HG03066 (cell line): ENCODE measurements around the gene PPP1R1C.
A peak's percentile ranks its signal among the peaks of the same experiment; 100 is the strongest.

ENCODE experiments used
- ATAC-seq: cut with Tn5 transposase; IDR thresholded peaks from one replicate; pipeline ENCODE4 v1.9.1; 2021; ENCODE audit warnings: low read depth; ENCODE audit not compliant: unreplicated experiment

The PPP1R1C gene

GRCh38 chr2:182057002-182057401 is 71.3 kb downstream of the PPP1R1C start:
- no peak for ATAC-seq

- no peak for ATAC-seq
Measured at GRCh38 chr2:182058056-182058455, 72.4 kb downstream of the PPP1R1C start.

GRCh38 chr2:182061739-182062138 is 76.1 kb downstream of the PPP1R1C start:
- no peak for ATAC-seq

DNA sequence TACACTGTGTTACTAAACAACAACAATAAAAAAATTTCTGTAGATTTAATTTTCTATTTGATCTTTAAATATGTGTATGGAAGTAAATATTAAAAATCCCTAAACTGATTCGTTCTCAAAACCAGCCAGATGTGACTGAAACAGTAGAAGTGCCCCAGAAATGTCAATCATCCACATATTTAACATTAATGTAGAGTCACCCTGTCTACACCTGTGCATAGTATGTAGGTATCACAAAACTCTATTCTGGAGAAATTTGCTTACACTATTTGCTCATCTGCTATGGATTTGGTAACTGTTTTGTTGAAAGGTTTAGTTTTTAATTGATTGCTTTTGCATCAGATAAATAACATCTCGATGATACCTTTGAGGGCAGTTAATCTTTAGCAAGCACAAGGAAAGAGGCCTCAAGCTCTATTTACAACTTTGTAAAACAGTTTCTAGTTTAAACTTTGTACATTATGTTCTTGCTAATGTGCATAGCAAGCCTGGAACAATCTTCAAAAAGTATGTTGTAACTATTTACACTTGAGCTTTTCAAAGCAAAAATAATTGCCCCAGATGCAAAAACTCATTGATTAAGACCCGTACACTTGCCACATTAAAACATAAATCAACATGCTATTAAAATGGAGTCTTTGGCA is 76.8 kb downstream of the PPP1R1C start:
- ATAC-seq = no peak

- ATAC-seq = no peak
Measured at GRCh38 chr2:182064019-182064778, 78.5 kb downstream of the PPP1R1C start.

- ATAC-seq = no peak
Measured at GRCh38 chr2:182066400-182067087, 80.9 kb downstream of the PPP1R1C start.

DNA sequence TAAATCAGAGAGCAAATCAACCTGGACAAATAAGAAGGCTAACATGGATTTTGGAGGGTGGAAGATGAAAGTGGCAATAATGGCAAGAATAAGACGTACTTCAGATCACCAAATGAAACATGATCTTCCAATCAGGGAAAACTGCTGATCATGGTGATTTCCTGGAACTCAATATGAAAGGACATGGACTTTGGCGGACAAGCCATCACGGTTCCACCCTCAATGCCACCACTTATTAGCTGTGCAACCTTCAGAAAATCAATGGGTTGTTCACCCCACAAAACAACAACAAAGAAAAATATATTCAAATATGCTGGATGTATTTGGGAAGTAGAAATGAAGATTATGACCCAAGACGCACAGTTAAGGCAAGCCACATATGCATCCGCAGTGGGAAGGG is 81.7 kb downstream of the PPP1R1C start:
- ATAC-seq = no peak

DNA sequence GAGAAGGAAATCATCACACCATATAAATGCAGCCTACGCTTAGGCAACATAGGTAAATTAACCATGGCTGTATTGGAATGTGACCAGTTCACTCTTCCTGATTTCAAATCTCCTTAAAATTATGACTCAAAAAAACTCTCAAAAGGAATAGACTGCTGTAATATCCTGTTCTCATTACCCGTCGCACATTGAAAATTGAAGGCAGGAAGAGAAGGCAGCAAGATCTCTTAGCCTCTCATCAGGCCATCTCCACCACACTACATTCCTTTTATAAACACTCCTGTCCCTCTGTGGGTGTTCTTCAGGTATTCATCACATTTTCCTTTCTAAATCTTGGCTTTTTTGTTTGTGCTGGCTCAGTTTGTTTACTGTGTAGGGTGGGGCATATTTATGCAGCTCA is 83.2 kb downstream of the PPP1R1C start:
- no peak for ATAC-seq

GRCh38 chr2:182069416-182069815 is 83.8 kb downstream of the PPP1R1C start:
- no peak for ATAC-seq

GRCh38 chr2:182069908-182070307 is 84.3 kb downstream of the PPP1R1C start:
- ATAC-seq = no peak

DNA sequence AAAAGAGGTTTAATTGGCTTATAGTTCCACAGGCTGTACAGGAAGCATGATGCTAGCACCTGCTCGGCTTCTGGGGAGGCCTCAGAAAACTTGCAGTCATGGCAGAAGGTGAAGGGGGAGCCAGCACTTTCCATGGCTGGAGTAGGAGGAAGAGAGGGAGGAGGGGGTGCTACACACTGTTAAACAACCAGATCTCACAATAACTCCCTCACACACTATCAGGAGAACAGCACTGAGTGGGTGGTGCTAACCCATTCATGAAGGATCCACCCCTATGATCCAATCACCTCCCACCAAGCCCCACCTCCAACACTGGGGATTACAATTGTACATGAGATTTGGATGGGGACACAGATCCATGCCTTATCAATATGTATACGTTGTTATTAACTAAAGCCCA is 85.1 kb downstream of the PPP1R1C start:
- ATAC-seq = no peak

- no peak for ATAC-seq
Measured at GRCh38 chr2:182072861-182073260, 87.2 kb downstream of the PPP1R1C start.

DNA sequence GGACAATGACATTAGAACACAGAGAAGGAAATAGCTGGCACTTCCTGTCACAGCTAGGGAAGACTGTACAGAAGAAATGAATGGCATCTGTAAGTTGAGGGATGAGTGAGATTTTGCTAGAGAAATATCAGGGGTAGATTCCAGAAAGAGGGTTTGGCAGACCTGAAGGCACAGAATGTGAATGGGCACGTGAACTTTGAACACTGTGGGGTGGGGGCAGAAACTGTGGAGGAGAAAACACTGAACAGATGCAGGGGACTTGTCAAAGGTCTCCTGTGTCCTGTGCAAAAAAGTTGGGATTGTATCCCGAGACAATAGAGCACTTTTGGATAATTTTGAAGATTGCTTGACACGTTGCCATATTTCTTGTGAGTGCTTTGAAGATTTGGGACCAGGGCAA is 88.0 kb downstream of the PPP1R1C start:
- no peak for ATAC-seq

DNA sequence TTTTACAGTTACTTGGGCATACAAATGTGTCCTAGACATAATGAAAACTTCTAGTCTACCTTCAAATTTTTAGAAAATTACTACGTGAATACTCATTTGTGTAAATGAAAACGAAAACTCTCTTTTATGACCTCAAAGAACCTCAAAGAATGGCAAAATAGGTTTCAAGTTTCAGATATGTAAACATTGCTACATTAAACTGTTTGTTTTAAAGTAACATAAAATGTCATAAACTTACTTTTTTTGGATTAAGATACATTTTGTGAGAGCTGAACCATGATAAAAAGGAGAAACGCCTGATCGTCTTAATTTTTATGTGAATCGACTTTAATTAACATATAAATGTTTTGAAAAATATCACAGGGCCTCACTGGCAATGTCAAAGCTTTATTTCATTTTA is 91.4 kb downstream of the PPP1R1C start:
- no peak for ATAC-seq

DNA sequence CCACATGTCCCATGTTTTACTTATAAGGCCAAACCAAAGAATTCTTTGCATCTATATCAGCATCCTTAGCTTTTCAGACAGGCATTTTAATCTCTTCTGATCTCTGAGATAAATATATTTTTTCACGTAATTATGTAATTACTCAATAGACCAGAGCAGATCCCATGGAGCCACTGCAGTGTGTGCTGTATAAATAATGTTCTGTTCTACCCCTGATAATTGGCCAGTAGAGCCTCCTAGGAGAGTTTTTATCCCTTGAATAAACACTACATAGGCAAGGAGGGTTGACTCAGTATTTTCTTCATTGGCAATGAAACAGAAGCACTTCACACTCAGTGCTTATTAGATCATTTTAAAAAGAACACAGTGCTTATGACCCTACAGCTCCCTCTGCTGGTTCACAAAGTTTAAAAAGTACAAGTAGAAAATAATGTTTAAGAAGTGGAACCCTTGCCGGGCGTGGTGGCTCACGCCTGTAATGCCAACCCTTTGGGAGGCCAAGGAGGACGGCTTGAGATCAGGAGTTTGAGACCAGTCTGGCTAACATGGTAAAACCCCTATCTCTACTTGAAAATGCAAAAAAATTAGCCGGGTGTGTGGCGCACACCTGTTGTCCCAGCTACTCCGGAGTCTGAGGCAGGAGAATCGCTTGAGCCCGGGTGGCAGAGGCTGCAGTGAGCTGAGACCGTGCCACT is 91.9 kb downstream of the PPP1R1C start:
- ATAC-seq = peak; percentile 53

DNA sequence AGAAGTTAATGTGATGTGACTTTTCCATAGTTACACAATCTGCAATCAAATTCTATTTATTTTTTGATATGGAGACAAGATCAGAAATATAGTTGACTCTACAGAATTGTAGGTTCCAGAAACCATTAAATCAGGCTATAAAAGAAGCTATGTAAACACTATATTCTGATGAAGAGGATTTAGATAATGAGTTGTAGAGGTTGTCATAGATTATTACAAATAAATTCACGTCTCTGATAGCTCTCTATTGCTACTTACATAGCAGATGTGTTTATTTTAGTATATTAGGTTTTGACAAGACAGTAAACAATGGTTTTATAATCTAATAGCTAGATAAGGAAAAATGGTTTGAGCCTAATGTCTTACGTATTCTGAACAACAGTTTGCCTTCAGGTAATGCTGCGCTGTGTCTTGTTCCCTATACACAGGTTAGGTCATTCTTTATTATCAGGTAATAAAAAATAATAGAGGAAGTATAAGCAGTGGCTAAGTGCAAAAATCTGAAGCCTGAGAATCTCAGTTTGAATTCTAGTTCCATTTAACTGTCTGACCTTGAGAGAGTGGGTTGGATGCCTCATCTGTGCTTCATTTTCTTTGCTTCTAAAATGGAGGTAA is 93.4 kb downstream of the PPP1R1C start:
- no peak for ATAC-seq

DNA sequence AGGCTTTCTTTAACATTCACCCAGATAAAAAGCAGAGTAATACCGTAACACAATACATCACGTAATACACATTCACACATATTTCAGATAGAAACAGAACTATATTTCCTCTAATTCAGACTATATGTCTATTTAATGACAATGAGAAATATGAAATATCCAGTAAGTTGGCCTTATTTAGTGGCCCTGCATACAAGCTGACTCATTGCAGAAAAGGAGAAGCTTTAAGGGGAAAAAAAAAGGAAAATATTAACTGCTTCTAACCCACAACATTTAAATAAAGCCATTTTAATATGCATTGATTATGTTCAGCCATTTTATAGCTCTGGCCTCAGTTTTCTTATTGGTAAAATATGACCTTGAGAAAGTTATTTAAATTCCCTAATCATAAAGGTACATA is 94.8 kb downstream of the PPP1R1C start:
- ATAC-seq = no peak

GRCh38 chr2:182081602-182082260 is 96.1 kb downstream of the PPP1R1C start:
- no peak for ATAC-seq

DNA sequence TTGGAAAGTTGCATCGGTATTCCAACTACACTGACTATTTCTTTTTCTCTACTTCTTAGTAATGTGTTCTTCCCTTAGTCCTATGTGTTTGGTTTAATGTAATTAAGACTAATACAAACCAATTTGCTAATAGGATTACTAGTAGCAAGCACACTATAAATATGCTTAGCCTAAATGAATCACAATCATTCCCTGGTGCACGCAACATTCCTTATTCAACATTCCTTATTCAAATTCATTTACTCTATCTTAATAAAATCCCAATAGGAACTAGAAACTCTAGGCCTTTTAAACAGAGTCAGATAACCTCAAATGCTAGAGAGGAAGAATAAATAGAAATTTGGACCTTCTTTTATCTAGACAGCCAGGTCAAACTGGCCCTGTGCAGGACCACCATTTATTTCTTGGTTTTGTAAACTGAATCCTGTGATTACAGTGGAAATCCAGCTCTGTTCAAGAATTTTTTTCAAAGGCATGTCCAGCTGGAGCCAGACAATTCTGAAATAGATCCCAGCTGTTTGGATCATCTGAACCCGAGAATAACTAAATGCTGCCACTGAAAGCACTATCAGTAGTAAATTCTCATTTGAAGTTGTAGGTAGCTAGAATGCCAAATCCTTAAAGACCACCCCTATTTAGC is 103.1 kb downstream of the PPP1R1C start:
- ATAC-seq = no peak

DNA sequence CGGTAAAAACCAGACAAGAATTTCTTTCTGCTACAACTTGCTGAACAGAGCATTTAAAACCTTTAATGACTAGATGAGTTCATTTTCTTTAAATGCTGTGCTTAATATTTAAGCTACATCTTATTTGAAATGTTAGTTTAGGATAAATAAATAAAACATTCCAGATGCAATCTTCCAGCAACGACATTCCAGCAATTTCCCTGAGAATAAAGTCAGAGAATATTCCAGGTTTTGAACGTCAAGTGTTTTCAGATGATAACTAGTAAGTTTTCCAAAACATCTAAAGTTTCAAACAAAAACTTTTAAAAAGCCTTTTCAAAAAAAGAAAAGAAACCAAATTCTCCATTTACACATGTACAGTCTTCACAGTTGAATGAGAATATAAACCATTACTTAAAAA is 104.8 kb downstream of the PPP1R1C start:
- no peak for ATAC-seq
